ENCODE results near the gene PCDHGA10.
"Not testable (repeated sequence)": the region's sequence is repeated elsewhere in the genome, so short reads cannot be mapped to it uniquely, and the experiment has no call there.

PCDHGA10 gene

DNA sequence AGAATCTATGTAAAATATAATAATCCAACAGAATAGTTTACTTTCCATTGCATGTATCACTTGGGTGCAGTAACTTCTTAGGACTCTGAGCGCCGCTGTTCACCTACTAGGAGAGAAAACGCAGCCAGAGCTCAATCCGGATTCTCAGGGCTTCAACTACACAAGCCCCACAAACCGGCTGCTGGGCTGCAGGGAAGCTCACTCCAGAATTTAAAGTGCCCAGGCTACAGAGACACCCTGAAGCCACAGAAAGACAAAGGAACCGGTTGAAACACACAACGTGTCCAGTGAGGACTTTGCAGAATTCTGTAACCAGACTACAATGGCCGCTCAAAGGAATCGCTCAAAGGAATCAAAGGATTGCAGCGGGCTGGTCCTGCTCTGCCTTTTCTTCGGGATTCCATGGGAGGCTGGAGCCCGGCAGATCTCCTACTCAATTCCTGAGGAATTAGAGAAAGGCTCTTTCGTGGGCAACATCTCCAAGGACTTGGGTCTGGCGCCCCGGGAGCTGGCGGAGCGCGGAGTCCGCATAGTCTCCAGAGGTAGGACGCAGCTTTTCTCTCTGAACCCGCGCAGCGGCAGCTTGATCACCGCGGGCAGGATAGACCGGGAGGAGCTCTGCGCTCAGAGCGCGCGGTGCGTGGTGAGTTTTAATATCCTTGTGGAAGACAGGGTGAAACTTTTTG is at the start of gene PCDHGA10:
Gene PCDHGA10 (plus strand): TSS at position 134 of the 686 bp plus-strand sequence. CDS start 189 bp downstream, at position 323.
- no peak for DNase-seq

DNA sequence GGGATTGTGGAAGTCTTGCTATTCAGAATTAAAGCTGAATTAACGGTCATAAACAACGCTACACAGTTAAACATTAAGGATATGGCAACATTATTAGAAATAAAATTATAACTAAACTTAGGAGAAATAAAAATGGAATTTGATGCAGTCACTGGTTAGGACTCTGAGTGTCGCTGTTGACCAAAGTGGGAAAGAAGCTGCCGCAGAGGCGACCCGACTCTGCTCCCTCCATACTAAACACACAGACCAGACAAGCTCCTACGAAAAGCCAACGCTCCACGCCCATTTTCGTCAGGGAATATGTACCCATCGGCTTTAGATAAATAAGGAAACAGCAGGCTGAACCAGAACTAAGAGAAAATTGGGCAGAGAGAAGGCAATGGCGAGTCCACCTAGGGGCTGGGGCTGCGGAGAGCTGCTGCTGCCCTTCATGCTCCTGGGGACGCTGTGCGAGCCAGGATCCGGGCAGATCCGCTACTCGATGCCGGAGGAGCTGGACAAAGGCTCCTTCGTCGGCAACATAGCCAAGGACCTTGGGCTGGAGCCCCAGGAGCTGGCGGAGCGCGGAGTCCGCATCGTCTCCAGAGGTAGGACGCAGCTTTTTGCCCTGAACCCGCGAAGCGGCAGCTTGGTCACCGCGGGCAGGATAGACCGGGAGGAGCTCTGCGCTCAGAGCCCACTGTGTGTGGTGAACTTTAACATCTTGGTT is 48.7 kb upstream of the PCDHGA10 start, which contains the start of gene PCDHGA5:
Gene PCDHGA5 (plus strand): TSS at position 211 of the 709 bp plus-strand sequence. CDS start 169 bp downstream, at position 380.
- no peak for DNase-seq

DNA sequence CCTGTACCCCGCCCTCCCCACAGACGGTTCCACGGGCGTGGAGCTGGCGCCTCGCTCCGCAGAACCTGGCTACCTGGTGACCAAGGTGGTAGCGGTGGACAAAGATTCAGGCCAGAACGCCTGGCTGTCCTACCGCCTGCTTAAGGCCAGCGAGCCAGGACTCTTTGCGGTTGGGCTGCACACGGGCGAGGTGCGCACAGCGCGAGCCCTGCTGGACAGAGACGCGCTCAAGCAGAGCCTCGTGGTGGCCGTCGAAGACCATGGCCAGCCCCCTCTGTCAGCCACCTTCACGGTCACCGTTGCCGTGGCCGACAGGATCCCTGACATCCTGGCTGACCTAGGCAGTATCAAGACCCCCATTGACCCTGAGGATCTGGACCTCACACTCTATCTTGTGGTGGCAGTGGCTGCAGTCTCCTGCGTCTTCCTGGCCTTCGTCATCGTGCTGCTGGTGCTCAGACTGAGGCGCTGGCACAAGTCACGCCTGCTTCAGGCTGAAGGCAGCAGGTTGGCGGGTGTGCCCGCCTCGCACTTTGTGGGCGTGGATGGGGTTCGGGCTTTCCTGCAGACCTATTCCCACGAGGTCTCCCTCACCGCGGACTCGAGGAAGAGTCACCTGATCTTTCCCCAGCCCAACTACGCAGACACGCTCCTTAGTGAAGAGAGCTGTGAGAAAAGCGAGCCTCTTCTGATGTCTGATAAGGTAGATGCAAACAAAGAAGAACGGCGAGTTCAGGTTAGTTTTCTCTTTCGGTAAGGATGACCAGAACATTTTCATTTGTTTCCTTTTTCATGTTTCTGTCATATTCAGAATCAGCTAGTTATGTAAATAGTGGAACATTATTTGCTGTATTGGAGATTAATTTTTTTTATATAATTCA is 46.5 kb upstream of the PCDHGA10 start:
- no peak for DNase-seq

DNA sequence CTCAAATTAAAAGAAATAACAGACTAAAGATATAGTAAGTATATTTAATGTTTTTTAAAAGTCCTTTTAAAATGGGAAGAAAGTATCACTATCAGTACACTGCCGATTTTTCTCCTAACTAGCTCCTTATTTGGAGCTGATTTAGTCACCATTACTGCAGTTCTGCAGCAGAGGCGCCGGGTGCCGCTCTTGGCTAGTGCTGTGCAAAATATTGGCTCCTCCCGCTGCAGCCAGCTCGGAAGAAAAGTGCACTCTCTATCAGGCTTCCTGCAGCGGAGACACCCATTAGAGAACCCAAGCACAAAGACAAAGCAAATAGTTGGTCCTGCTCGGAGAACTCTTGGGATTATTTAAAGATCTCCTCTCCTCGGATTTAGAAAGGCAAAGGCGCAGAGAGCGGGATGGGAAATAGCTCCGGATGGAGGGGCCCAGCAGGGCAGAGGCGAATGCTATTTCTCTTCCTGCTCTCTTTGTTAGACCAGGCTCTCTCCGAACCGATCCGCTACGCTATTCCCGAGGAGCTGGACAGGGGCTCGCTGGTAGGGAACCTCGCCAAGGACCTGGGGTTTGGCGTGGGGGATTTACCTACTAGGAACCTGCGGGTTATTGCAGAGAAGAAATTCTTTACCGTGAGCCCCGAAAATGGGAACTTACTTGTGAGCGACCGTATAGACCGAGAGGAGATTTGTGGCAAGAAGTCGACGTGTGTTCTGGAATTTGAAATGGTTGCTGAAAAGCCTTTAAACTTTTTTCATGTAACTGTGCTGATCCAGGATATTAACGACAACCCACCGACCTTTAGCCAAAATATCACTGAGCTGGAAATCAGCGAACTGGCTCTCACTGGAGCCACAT is 42.6 kb upstream of the PCDHGA10 start, which contains the start of gene PCDHGB3:
Gene PCDHGB3 (plus strand): TSS at position 249 of the 855 bp plus-strand sequence. CDS start 153 bp downstream, at position 402.
- DNase-seq = no peak

DNA sequence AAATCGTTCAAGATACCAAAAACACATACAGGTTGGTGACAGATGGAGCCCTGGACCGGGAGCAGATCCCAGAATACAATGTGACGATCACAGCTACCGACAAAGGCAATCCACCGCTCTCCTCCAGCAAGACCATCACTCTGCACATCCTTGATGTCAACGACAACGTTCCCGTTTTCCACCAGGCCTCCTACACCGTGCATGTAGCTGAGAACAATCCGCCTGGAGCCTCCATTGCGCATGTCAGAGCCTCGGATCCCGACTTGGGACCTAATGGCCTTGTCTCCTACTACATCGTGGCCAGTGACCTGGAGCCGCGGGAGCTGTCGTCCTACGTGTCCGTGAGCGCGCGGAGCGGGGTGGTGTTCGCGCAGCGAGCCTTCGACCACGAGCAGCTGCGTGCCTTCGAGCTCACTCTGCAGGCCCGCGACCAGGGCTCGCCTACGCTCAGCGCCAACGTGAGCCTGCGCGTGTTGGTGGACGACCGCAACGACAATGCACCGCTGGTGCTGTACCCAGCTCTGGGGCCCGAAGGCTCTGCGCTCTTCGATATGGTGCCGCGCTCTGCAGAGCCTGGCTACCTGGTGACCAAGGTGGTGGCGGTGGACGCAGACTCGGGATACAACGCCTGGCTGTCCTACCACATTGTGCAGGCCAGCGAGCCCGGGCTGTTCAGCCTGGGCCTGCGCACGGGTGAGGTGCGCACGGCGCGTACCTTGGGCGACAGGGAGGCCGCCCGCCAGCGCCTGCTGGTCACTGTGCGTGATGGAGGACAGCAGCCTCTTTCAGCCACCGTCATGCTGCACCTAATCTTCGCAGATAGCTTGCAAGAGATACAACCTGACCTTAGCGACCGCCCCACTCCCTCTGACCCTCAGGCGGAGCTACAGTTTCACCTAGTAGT is 41.0 kb upstream of the PCDHGA10 start:
- no peak for DNase-seq

DNA sequence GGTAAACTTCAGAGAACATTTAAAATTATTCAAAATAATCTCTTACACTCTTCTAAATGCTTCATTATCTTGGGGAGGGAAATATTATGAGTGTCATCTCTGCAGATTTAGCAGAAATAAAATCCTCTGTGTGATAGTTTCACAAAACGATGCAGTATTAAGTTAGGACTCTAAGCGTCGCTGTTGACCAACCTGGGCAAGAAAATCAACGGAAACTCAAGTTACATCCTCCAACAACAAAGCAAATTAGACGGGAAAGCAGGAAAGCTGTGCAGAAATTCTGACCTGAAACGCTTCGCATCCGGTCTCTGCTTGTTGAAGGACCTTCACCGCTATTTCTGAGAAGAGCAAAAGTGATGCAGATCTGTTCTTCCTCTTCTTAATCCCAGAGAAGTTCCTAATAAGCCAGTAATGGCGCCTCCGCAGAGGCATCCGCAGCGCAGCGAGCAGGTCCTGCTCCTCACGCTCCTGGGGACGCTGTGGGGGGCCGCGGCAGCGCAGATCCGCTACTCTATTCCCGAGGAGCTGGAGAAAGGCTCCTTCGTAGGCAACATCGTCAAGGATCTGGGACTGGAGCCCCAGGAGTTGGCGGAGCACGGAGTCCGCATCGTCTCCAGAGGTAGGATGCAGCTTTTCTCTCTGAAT is 39.0 kb upstream of the PCDHGA10 start, which contains the start of gene PCDHGA6:
Gene PCDHGA6 (plus strand): TSS at position 219 of the 645 bp plus-strand sequence. CDS start 193 bp downstream, at position 412.
- DNase-seq = no peak

DNA sequence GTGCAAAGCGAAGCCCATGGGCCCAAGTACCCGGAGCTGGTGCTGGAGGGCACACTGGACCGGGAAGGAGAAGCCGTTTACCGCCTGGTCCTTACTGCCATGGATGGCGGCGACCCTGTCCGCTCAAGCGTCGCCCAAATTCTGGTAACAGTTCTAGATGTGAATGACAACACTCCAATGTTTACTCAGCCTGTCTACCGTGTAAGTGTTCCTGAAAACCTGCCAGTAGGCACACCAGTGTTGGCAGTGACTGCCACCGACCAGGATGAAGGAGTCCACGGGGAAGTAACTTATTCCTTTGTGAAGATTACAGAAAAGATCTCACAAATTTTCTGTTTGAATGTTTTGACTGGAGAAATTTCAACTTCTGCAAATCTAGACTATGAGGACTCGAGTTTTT is 38.2 kb upstream of the PCDHGA10 start:
- DNase-seq = no peak

DNA sequence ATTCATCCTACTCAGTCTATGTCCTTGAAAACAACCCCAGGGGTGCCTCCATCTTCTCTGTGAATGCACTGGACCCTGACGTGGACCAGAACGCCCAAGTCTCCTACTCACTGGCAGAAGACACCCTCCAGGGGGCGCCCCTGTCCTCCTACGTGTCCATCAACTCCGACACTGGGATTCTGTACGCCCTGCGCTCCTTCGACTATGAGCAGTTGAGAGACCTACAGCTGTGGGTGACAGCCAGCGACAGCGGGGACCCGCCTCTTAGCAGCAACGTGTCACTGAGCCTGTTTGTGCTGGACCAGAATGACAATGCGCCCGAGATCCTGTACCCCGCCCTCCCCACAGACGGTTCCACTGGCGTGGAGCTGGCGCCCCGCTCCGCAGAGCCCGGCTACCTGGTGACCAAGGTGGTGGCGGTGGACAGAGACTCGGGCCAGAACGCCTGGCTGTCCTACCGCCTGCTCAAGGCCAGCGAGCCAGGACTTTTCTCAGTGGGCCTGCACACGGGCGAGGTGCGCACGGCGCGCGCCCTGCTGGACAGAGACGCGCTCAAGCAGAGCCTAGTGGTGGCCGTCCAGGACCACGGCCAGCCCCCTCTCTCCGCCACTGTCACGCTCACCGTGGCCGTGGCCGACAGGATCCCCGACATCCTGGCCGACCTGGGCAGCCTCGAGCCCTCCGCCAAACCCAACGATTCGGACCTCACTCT is 37.2 kb upstream of the PCDHGA10 start:
- not testable (repeated sequence) for DNase-seq

DNA sequence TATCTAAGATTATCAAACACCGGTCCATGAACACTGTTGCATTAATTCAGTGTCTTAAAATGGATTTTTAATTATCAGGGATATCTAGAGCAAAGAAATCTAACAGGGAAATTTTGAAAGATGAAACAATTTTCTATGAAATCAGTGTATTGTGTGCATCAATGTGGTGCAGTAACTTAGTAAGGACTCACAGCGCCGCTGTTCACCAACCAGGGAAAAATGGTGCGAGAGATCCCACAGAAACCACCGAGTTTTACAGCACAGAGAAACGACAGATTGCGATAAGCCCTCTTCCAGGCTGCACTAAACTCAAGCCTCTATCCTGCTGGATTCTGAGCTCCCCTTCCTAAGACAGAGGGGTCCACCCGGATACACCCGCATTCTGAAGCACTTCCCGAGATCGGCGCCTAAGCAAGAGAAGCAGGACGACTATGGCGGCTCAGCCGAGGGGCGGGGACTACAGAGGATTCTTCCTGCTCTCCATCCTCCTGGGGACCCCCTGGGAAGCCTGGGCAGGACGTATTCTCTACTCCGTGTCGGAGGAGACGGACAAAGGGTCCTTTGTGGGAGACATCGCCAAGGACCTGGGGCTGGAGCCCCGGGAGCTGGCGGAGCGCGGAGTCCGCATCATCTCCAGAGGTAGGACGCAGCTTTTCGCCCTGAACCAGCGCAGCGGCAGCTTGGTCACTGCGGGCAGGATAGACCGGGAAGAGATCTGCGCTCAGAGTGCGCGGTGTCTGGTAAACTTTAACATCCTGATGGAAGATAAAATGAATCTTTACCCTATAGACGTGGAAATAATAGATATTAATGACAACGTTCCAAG is 30.1 kb upstream of the PCDHGA10 start, which contains the start of gene PCDHGA7:
Gene PCDHGA7 (plus strand): TSS at position 274 of the 826 bp plus-strand sequence. CDS start 158 bp downstream, at position 432.
- DNase-seq = no peak

DNA sequence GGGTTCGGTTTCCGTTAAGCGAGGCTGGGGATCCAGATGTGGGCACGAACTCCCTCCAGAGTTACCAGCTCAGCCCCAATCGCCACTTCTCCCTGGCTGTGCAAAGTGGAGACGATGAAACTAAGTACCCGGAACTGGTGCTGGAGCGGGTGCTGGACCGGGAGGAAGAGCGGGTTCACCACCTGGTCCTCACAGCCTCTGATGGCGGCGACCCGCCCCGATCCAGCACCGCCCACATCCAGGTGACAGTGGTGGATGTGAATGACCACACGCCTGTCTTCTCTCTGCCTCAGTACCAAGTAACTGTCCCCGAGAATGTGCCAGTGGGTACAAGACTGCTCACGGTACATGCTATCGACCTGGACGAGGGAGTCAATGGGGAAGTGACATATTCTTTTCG is 29.4 kb upstream of the PCDHGA10 start:
- no peak for DNase-seq

DNA sequence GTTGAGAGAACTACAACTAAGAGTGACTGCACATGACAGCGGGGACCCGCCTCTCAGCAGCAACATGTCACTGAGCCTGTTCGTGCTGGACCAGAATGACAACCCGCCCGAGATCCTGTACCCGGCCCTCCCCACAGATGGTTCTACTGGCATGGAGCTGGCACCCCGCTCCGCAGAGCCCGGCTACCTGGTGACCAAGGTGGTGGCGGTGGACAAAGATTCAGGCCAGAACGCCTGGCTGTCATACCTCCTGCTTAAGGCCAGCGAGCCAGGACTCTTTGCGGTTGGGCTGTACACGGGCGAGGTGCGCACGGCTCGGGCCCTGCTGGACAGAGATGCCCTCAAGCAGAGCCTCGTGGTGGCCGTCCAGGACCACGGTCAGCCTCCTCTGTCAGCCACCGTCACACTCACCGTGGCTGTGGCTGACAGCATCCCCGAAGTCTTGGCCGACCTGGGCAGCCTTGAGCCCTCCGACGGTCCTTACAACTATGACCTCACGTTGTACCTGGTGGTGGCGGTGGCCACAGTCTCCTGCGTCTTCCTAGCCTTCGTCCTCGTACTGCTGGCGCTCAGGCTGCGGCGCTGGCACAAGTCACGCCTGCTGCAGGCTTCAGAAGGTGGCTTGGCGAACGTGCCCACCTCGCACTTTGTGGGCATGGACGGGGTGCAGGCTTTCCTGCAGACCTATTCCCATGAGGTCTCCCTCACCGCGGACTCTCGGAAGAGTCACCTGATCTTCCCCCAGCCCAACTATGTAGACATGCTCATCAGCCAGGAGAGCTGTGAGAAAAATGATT is 28.1 kb upstream of the PCDHGA10 start:
- DNase-seq = no peak

DNA sequence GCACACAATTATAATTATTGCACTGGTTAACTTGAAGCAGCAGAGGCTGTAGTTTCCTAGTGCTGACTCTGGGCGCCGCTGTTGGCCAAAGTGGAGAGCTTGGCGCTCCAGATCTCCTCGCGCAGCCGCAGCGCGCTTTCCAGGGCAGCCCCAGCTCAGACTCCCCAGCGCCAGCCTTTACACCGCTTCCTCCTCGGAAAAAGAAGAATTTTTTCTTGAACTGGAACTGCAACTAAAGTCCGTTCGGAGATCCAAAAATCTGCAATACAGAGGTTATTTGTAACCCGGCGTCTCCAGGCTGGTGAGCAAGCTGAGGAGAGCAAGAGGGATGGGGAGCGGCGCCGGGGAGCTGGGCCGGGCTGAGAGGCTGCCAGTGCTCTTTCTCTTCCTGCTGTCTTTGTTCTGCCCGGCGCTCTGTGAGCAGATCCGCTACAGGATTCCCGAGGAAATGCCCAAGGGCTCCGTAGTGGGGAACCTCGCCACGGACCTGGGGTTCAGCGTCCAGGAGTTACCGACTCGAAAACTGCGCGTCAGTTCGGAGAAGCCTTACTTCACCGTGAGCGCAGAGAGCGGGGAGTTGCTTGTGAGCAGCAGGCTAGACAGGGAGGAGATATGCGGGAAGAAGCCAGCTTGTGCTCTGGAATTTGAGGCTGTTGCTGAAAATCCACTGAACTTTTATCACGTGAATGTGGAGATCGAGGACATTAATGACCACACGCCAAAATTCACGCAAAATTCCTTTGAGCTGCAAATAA is 25.1 kb upstream of the PCDHGA10 start, which contains the start of gene PCDHGB4:
Gene PCDHGB4 (plus strand): TSS at position 142 of the 755 bp plus-strand sequence. CDS start 187 bp downstream, at position 329.
- DNase-seq = not testable (repeated sequence)

DNA sequence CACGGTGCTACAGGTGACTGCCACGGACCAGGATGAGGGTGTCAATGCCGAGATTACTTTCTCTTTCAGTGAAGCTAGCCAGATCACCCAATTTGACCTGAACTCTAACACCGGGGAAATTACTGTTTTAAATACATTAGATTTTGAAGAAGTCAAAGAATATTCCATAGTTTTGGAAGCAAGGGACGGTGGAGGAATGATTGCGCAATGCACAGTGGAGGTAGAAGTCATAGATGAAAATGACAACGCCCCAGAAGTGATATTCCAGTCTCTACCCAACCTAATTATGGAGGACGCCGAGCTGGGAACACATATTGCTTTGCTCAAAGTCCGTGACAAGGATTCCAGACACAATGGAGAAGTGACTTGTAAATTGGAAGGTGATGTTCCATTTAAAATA is 24.1 kb upstream of the PCDHGA10 start:
- DNase-seq = no peak

DNA sequence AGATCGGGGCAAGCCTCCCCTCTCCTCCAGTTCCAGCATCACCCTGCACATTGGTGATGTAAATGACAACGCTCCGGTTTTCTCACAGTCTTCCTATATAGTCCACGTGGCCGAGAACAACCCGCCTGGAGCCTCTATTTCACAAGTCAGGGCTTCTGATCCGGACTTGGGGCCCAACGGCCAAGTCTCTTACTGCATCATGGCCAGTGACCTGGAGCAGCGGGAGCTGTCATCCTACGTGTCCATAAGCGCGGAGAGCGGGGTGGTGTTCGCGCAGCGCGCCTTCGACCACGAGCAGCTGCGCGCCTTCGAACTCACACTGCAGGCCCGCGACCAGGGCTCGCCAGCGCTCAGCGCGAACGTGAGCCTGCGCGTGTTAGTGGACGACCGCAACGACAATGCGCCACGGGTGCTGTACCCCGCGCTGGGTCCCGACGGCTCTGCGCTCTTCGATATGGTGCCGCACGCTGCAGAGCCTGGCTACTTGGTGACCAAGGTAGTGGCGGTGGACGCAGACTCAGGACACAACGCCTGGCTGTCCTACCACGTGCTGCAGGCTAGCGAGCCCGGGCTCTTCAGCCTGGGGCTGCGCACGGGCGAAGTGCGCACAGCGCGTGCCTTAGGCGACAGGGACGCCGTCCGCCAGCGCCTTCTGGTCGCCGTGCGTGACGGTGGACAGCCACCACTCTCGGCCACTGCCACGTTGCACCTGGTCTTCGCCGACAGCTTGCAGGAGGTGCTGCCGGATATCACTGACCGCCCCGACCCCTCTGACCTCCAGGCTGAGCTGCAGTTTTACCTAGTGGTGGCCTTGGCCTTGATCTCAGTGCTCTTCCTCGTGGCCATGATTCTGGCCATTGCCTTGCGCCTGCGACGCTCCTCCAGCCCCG is 23.4 kb upstream of the PCDHGA10 start:
- no peak for DNase-seq

DNA sequence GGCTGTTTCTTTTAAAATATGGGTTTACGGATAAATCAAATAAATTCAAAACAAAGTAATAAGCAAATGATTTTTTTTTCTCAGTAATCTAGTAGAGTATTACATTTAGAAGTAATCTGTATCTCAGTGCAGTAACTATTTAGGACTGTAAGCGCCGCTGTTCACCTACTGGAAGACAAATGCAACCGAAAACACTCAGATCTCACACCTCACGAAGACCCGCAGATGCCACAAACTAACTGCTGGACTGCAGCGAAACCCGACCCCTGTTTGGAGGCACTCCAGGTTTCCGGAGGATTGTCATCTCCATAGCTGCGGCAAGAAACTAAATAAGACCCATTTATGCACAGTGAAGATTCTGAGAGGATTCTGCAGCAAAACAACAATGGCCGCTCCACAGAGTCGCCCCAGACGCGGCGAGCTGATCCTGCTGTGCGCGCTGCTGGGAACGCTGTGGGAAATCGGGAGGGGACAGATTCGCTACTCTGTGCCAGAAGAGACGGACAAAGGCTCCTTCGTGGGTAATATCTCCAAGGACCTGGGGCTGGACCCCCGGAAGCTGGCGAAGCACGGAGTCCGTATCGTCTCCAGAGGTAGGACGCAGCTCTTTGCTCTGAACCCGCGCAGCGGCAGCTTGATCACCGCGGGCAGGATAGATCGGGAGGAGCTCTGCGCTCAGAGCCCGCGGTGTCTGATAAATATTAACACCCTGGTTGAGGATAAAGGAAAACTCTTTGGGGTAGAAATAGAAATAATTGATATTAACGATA is 20.2 kb upstream of the PCDHGA10 start, which contains the start of gene PCDHGA8:
Gene PCDHGA8 (plus strand): TSS at position 205 of the 770 bp plus-strand sequence. CDS start 181 bp downstream, at position 386.
- DNase-seq = no peak
